HuH-7 (cell line): Measurements from ENCODE around the gene CARD14.

Experiments used
- DNase-seq: peaks from one replicate; pipeline ENCODE4 v3.0.0; 2011; ENCODE audit warnings: low spot score

The CARD14 gene

DNA sequence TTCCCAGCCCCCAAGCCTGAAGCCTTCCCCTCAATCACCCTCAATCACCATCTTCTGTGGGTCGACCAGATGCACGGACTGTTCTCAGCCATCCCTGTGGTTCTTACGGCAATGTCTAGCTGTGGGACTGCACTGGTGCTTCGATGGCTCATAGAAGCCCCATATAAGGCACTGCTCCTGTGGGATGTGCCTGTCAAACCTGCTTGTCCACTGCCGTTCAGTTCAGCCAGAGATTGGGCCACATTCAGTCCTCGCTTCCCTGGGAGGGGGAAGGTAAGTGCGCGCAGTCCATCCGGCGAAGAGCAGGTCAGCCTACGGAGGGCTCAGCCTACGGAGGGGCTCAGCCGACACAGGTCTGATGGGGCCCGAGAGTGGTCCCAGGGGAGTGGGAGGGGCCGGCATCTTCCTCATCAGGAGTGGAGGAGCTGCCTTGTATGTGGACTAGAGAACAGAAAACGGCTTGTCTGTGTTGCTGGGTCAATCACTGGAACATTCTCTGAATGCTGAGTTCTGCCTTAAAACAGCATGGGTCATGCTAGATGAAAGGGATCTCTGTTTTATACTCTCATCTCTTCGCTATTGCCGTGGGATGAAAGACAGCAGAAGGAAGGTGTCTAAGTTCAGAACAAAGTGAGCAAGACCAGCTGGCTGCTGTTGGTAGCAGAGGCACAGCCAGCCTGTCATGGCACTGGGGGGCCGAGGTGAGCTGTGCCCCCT lies at the start of gene CARD14:
Gene CARD14, plus strand, starts transcription at position 247 of the 717 bp plus-strand sequence. CDS start 11,409 bp downstream, outside the sequence.
- no peak for DNase-seq

DNA sequence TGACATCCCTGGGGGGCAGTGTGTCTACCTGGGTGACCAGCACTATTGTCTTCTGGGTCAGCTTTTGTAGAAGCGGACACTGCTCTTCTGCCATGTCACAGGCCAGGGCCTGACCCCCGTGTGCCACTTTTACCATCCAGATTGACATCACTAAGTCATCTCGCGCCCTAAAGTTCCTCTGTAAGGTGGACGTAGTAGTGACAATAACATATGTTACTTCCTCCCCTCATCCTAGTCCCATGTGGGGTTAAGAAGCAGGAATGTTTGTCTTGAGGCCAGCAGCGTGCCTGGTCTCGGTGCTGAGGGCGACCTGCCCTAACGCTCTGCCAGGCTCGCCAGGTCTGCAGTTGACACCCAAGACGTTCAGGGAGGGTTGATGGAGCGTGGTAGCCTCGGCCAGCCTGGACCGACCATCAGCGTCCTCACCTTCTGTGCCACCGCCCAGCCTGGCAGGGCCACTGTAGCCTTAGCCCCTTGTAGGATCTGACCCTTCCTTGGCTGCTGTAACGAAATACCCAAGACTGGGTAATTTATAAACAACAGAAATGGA lies 47.7 kb upstream of the CARD14 start:
- no peak for DNase-seq

DNA sequence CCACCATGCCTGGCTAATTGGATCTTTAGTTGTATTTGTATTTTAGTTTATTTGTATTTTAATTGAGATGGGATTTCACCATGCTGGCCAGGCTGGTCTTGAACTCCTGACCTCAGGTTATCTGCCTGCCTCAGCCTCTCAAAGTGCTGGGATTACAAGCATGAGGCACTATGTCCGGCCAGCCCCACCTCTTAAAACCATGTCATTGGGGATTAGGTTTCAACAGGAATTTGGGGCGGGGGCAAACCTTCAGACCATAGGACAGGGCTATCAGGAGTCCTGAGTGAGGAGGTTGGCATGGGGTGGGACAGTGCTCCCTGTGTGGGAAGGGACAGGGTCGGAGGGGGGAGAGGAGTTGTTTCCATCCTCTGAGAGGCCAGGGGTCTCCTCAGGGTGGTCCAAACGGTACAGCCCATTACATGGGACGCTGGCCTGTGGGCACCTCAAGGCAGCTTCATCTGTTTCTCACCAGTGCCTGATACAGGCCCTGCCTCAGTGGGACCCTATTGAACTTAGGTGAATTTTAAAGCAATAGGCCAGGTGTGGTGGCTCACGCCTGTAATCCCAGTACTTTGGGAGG lies 46.8 kb upstream of the CARD14 start:
- DNase-seq = no peak

DNA sequence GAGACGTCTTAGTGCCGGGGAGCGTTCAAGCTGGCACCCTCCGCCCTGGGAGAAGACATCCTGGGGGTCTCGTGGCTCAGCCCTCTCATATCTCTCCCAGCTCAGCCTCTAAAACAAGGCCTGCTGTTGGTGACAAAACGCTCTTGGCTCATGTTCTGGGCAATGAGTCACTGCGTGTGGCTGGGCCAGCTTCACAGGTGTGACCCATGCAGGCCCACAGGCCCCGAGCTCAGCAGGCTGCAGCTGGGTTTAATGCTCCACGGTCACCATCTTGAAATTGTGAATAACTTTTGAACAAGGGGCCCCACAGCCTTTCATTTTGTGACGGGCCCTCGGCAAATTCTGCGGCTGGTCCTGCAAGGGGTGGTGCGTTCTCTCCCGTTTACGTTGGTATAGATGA lies 46.0 kb upstream of the CARD14 start:
- DNase-seq = no peak

DNA sequence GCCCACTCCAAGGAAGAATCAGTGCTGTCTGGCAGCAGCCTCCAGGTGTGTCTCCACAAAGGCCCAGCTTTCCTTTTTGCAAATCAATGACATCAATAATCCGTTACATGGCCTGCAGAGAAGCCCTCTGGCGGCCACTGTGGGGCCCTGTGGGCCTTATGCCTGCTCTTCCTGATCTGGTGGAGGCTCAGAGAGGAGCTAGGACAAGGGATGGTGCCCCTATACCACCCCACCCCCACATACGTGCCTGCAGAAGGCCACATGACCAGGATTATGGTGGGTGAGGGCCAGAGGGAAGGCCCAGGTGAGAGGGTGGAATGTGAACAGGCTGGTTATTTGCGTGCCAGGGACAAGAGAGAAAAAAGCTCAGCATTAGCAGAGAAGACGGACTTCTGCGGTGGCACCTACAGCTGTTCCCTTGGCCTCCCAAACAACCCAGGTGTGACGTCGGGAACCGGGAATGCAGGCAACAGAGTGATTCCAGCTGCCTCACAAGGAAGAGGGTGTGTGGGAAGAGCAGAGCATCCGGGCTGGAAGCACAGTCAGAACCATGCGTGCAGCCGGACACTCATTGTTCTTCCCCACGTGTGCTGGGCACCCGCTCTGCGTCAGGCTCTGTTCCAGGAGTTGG lies 45.4 kb upstream of the CARD14 start:
- DNase-seq = peak; percentile 87

DNA sequence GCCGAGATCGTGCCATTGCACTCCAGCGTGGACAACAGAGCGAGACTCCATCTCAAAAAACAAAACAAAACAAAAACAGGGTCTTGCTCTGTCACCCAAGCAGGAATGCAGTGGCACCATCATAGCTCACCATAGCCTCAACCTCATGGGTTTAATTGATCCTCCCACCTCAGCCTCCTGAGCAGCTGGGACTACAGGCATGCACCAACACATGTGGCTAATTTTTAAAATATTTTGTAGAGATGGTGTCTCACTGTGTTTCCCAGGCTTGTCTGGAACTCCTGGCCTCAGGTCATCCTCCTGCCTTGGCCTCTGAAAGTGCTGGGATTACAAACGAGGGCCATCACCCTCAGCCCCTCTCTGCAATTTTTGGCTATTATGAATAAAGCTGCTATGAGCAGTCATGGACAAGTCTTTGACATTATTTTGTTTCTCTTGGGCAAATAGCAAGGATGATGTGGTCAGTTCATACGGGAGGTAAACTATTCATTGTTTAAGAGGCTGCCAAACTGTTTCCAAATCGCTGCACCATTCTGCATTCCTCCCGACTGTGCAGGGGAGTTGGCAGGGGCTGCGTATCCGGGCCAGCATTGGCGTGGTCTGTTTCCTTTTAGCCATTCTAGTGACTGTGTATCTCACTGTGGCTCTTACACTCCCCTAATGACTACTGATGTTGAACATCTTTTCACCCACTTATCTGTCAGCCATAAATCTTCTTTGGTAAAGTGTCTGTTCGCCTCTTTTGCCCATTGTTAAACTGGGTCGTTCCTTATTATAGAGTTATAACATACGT lies 44.0 kb upstream of the CARD14 start:
- no peak for DNase-seq

DNA sequence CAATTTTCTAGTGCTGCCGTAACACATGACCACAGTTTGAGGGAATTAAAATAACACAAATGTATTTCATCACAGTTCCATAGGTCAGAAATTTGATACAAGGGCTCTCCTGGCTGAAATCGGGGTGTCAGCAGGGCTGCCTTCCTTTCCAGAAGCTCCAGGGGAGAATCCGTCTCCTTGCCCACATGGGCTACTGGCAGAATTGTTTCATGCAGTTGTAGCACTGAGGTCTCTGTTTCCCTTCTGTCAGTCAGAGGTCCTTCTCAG lies 43.4 kb upstream of the CARD14 start:
- DNase-seq = no peak

DNA sequence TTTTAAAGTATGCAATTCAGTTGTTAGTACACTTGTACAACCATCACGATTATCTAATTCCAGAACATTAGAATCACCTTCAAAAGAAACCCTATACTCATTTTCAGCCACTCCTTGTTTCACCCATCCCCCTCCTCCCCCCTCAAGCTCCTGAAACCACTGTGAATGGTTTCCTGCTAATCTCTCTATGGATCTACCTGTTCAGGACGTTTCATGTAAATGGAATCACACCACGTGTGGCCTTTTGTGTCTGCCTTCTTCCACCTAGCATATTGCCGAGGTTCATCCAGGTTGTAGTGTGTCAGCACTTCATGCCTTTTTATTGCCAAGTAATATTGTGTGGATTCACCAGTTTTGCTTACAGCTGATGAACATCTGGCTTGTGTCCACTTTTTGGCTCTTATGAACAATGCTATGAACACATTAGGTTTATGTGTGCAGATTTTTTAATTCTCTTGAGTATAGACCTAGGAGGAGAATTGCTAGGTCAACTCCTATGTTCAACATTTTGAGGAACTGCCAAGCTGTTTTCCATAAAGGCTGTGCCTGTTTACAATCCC lies 40.7 kb upstream of the CARD14 start:
- DNase-seq = no peak

DNA sequence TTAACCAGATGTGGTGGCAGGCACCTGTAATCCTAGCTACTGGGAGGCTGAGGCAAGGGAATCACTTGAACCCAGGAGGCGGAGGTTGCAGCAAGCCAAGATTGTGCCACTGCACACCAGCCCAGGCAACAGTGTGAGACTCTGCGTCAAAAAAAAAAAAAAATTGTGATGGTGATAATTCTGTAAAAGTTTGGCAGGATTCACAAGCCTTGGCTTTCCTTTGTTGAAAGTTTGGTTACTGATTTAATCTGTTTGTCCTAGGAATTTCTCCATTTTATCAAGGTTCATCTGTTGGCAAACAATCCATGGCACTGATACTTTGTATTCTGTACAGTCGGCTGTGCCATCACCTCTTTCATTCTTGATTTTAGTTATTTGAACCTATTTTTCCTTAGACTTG lies 38.8 kb upstream of the CARD14 start:
- DNase-seq = no peak

DNA sequence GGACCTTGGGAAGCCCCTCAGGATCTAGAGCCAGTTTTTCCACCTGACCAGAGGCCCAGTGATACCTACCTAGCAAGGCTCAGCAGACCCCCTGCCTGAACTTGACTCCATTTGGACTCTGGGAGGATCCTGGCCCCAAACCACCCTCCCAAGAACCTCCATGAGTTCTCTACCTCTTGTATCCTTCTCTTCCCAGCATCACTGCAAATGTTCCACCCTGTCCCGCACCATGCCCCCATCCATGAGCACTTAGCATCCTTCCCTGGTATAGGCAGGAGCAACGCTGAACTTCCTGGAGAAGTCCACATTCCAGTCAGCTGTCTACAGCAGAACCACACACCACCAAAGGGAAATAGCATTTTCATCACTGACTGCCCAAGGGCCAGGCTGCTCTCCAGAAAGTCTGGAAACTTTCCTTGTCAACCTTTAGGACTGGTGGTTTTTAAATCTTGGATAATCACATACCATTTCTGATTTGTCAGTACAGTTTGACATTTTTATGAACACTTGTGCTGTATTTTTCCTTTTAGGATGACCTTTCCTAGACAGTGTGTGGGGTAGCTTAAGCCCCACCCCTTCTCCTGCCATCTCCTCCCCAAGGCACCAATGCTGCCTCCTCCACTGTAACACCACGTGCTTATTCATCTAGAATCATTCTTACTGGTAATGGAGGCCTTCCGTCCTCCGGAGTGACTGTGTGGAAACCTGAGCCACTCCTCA lies 36.8 kb upstream of the CARD14 start:
- DNase-seq = no peak

DNA sequence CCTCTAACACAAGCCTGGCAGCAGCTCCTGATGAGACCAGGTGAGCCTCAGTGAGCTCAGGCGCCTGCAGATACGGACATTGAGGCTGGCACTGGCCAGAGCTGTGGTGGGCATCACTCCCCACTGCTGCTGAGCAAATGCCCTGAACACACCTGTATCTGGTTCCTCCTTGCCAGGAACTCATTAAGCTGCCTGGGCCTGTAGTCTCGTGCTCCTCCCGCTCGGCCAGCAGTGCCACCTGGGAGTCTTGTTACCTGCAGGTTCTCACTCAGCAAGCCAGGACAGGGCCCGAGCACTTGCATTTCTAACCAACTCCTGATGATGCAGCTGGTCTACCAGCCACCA lies 36.2 kb upstream of the CARD14 start:
- no peak for DNase-seq

DNA sequence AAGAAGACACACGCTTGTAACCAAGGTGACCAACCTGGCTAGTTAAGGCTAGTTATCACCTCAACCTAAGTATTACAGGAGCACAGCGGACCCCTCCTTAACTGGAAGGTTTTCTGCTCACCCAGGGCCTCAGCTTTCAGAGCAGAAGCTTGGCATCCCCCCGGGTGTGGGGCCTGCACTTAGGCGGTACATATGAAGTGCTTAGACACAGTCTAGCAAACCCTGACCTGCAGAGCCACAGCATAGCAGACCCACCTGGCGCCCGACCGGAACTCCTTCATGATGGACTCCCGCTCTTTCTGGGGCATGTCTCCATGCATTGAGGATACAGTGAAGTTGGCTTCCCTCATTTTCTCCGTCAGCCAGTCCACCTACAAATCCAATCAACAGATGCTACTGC lies 32.7 kb upstream of the CARD14 start:
- DNase-seq = no peak

DNA sequence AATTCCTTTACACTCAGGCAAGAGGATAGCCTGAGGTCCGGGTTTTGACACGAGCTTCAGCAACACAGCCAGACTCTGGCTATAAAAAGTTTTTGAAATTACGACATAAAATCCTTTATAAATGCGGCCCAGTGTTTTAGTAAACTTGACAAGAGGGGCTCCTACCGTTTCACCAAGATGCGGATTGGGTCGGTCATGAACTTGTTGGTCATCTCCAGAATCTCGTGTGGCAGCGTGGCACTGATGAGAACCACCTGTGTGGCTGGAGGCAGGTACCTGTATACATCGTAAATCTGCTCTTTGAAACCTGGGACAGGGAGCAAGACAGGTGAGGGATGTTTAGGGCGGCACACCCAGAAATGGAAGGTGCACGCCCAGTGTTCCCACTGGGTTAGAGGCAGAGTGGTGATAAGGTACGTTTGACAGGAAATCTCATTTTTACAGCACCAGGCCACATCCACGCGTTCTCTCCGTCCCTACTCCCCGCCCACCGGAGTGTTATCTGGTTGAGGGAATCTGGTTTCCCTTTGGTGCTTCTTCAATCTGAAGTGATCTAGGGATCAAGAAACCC lies 30.9 kb upstream of the CARD14 start:
- no peak for DNase-seq

DNA sequence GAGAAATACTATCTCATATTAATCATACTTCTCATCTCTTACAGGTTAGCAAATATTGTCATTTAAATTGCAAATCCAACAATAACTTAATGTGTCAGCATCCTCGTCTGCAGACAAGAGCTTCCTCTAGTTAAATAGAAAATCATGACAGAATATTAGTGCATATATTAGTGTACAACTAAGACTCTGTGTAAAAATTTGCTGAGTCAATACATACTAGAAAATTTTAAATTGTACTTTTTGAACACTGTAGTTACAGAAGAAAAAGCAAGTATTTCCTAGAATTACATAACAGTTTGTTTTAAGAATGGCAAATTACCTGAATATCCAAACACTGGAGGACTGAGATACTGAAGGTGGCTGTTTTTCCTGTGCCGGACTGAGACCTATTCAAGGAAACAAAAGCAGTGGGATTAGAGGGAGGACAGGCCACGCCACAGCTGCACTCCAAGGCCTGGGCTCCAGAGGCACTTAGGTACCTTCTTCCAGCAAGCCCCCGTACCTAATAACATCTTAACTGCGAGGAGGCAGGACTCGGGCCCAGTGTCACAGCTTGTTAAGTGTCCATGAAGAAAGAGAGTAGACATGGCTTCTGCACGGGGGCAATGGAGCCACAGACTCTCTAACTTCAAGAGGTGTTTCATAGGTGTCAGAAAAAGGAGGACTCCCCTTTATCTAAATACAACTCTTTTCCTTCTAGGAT lies 28.2 kb upstream of the CARD14 start:
- no peak for DNase-seq

DNA sequence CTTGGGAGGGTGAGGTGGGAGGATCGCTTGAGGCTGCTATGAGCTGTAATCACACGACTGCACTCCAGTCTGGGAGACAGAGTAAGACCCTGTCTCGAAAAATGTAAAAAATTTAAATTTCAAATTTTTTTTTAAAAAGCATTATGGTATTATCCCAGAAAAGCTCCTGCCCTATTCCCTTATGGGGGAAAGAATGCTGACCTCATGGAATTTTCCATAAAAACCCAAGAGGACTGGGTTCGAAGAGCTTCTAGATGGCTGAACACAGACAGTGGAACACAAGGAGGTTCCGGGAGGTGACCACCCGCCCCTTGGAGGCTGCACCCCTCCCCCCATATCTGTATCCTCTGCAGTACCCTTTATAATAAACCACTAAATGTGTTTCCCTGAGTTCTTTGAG lies 26.9 kb upstream of the CARD14 start:
- no peak for DNase-seq

DNA sequence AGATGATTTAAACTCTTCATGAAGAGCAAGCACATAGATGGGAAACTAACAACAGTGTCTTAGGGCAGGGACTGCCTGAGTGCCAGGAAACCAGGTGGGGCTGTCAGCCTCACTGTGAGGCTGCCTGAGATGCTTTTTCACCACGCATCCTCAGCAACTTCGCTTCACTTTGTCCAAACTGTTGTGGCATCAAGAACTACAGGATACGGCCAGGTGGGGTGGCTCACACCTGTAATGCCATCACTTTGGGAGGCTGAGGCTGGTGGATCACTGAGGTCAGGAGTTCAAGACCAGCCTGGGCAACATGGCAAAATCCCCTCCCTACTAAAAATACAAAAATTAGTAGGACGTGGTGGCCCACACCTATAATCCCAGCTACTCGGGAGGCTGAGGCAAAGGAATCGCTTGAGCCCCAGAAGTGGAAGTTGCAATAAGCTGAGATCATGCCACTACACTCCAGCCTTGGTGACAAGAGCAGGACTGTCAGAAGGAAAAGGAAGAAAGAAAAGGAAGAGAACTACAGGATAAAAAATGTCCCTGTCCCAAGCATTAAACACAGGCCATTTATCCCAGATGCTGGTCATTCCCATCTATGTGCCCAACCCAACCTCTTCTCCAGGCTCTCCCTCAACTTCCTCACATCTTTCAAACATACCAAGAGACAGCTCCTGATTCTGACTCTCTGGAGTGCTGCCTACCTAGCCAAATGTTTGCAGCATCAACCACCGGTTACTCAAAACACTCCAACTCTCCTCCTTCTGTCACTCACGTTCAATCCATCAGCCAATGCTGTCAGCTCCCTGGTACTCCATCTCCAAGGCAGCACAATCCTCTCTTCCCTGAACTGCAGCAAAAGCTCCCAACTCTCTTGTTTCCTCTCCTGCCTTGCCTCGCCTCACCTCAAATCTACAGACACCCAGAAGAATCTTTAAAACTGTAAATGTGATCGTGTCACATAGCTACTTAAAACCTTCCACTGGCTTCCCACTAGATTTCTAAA lies 24.5 kb upstream of the CARD14 start:
- DNase-seq = no peak

DNA sequence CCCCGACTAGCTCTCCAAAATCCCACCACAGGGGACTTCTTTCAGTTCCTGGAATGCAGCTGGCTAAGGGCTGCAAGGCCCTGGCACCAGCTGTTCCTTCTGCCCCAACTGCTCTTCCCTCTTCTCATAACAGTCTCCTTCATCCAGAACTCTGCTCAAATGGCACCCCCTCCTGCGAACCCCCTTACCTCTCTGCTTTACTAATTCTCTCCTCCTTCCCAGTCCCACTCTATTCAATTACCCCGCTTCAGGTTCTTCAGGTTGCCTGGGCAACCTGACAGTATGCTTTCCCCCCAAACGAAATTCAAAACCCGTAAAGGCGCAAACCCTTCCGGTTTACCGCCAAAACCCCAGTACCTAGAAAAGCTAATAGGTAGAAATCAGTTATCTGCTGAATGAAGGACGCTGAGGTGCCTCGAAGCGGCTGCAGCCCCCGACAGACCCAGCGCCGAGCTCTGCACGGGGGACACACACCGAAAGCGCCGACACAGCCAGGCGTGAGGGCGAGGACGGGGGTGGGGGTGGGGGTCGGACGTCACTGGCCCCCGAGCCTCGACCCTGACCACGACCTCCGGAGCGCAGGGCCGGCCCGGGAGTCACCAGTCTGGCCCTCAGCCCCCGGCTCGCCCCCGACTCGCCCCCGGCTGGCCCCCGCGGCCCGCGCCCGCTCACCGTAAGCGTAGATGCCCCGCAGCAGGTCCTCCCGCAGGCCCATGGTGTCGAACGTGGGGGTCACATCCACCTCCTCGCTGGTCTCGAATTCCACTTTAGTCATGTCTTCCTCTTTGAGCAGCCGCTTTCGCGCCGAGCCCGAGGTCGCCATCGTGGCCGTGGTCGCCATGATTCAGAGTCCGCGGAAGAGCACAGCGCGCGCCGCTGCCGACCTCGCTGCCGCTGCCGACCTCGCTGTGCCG lies 23.5 kb upstream of the CARD14 start:
- no peak for DNase-seq

DNA sequence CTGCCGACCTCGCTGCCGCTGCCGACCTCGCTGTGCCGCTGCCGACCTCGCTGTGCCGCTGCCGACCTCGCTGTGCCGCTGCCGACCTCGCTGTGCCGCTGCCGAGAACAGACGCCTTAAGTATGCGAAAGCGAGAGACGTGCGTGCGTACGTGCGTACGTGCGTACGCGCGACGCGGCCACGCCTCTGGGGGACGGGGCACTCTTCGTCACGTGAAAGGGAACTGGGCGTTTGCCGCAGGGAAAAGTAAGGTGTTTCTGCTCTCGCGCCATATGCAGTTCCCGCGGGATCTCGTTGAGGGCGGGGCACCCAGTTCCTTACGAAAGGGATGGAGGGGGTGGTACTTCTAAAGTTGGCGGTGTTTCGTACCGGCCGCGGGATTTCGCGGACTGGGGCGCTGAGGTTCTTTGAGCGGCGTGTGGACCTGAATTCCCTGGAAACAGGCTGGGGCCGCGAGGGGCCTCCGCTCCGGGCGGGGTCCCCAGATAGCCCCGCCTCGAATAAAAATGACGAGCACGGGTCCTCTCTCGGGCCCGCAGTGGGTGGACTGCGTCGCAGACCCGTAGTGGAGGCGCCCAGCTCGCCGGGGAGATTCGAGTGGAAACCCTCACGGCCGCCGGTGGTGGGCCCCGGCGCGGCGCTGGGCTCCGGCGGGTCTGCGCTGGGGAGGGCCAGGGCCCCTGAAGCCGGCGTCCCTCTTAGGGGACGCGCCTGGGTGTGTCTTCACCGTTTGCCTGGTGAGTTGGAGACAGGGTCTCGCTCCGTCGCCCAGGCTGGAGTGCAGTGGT lies 22.6 kb upstream of the CARD14 start, which contains the start of gene EIF4A3:
Gene EIF4A3, minus strand, starts transcription at position 94 of the 788 bp plus-strand sequence. CDS start 167 bp downstream, outside the sequence.
- peak; percentile 95 for DNase-seq
